Body of pancreas (tissue), 4 donors: ENCODE results near the gene RAB34. TPM values are rescaled to one million over a fixed set of nuclear protein-coding genes. Genes with fewer than 3 reads are reported as not detected.

ENCODE experiments used
- ATAC-seq: fragments of 150-250 bp; one replicate; pipeline ENCODE4 v1.9.1; 2016
- DNase-seq, 4 donors: peaks; one replicate each; pipeline ENCODE4 v3.0.0-alpha.2; 2019
- H3K27ac ChIP-seq, 4 donors: fragments of 200-600 bp; sonication (generic); 1 replicate in 3 of 4; 2 replicates in 1 of 4; pipeline versions ENCODE4 v1.5.1 to v1.6.1; 2016 to 2019; ENCODE audit warnings: mild to moderate bottlenecking in 1 of 4, mixed read lengths in 1 of 4, moderate library complexity in 1 of 4
- H3K27me3 ChIP-seq, 2 donors: fragments of 200-600 bp; sonication (generic); one replicate each; pipeline ENCODE4 v1.6.0; 2016; ENCODE audit warnings: mild to moderate bottlenecking in 1 of 2
- H3K36me3 ChIP-seq, 2 donors: fragments of 200-600 bp; sonication (generic); replicated peaks in 1 of 2; 2 replicates each; pipeline ENCODE4 v1.5.1; 2016; ENCODE audit warnings: low read depth in 2 of 2; ENCODE audit not compliant: insufficient read depth in 1 of 2
- H3K4me1 ChIP-seq: fragments of 200-600 bp; sonication (generic); one replicate; pipeline ENCODE4 v1.6.0; 2016
- H3K4me3 ChIP-seq, 2 donors: fragments of 200-600 bp; sonication (generic); 1 replicate in 1 of 2; 2 replicates in 1 of 2; pipeline ENCODE4 v1.5.1; 2016 to 2019
- H3K9me3 ChIP-seq, 3 donors: fragments of 200-600 bp; sonication (generic); 1 replicate in 2 of 3; 2 replicates in 1 of 3; pipeline ENCODE4 v1.5.1; 2016
- CTCF ChIP-seq, 7 experiments: fragments of 450-650 bp in 4 of 7; fragments of 200-600 bp in 3 of 7; sonication (generic) in 3 of 7; IDR thresholded peaks; one replicate each; pipeline ENCODE4 v1.5.1; 2016 to 2019; ENCODE audit warnings: antibody characterized with exemption in 7 of 7
- POLR2A ChIP-seq, 3 donors: fragments of 450-650 bp; IDR thresholded peaks; one replicate each; pipeline ENCODE4 v1.6.1; 2016; ENCODE audit warnings: antibody characterized with exemption in 3 of 3, mild to moderate bottlenecking in 2 of 3
- WGBS, 2 donors: methylation state at CpG; one replicate each; pipeline ENCODE4 v1.1.5; 2017; 5-methylcytosine and 5-hydroxymethylcytosine counted together
- intact Hi-C: fragments of 100-400 bp; cut with DNase I; formaldehyde crosslinking; loops from one replicate; pipeline ENCODE4 v1.15.1; 2023
- total RNA-seq, 2 donors: library from RNA; depleted of rRNA; stranded (reverse); fragments of >200 nt; gene quantifications; one replicate each; pipeline ENCODE4 v1.1.0, GENCODE V29; 2016

Gene RAB34
- total RNA-seq, 2 donors from 2014 or later, result 18.2 to 61.3 TPM

- ATAC-seq, result peak; percentile 66
- no peaks in the 10 kb centered on the region for H3K27me3 ChIP-seq
- intact Hi-C loops, result no loop called here
- H3K4me3 ChIP-seq, result no peak overlapping the region
- WGBS, 2 donors, result 46 to 49% methylated on average over 9 of the region's 9 CpGs
- peaks cover 5 to 8% of the 10 kb centered on the region in 2 donors for H3K36me3 ChIP-seq
- TF ChIP-seq POLR2A (IDR thresholded peaks at IDR 0.05), result no peak
- TF ChIP-seq CTCF (IDR thresholded peaks at IDR 0.05), result no peak
- no peaks in the 10 kb centered on the region for H3K9me3 ChIP-seq
- DNase-seq, result peak; percentile 62 to 81 (median 74)
- peak overlapping the region in 2 of 4 donors; percentile 32 to 53 for H3K27ac ChIP-seq
- H3K4me1 ChIP-seq, result peaks cover 23% of the 10 kb centered on the region
Measured at GRCh38 chr17:28760601-28761562, 43.2 kb upstream of the RAB34 start.

GRCh38 chr17:28759256-28759865 lies 41.7 kb upstream of the RAB34 start:
- ATAC-seq (no peak), DNase-seq (no peak)
- intact Hi-C loops, result no loop called here
- TF ChIP-seq POLR2A (IDR thresholded peaks at IDR 0.05), result no peak
- TF ChIP-seq CTCF (IDR thresholded peaks at IDR 0.05), result no peak
- 84 to 89% methylated on average over 13 to 16 of the region's 18 CpGs for WGBS, 2 donors
- Histone ChIP-seq H3K4me1 (peaks cover 23% of the 10 kb centered on the region), H3K4me3 (no peak overlapping the region), H3K9me3 (no peaks in the 10 kb centered on the region), H3K27me3 (no peaks in the 10 kb centered on the region), H3K36me3 (peaks cover 4 to 5% of the 10 kb centered on the region in 2 donors), H3K27ac (no peak overlapping the region)

- H3K27ac ChIP-seq, result no peak overlapping the region
- peaks cover 4 to 5% of the 10 kb centered on the region in 2 donors for H3K36me3 ChIP-seq
- peaks cover 18% of the 10 kb centered on the region for H3K4me1 ChIP-seq
- no peaks in the 10 kb centered on the region for H3K27me3 ChIP-seq
- DNase-seq (no peak), ATAC-seq (no peak)
- H3K4me3 ChIP-seq, result no peak overlapping the region
- no peaks in the 10 kb centered on the region for H3K9me3 ChIP-seq
- TF ChIP-seq CTCF (IDR thresholded peaks at IDR 0.05) (no peak), POLR2A (IDR thresholded peaks at IDR 0.05) (no peak)
- intact Hi-C loops, result no loop called here
- WGBS, 2 donors, result 93 to 97% methylated on average over 13 to 26 of the region's 32 CpGs
Measured at GRCh38 chr17:28758411-28759121, 40.9 kb upstream of the RAB34 start.

- TF ChIP-seq POLR2A (IDR thresholded peaks at IDR 0.05) (no peak), CTCF (IDR thresholded peaks at IDR 0.05) (no peak)
- Histone ChIP-seq H3K4me1 (peaks cover 11% of the 10 kb centered on the region), H3K9me3 (no peaks in the 10 kb centered on the region), H3K27me3 (no peaks in the 10 kb centered on the region), H3K27ac (peak overlapping the region in 1 of 4 donors; percentile 6), H3K36me3 (peaks cover 4 to 5% of the 10 kb centered on the region in 2 donors), H3K4me3 (no peak overlapping the region)
- 64 to 69% methylated on average over 5 of the region's 5 CpGs for WGBS, 2 donors
- ATAC-seq (no peak), DNase-seq (no peak)
- intact Hi-C loops, result no loop called here
Measured at GRCh38 chr17:28756049-28756804, 38.6 kb upstream of the RAB34 start.
